ENCODE measurements around the gene IRF7.

GRCh38 chr11:653837-654236 is 38.1 kb upstream of the IRF7 start:
- TF ChIP-seq, protein P1, sequence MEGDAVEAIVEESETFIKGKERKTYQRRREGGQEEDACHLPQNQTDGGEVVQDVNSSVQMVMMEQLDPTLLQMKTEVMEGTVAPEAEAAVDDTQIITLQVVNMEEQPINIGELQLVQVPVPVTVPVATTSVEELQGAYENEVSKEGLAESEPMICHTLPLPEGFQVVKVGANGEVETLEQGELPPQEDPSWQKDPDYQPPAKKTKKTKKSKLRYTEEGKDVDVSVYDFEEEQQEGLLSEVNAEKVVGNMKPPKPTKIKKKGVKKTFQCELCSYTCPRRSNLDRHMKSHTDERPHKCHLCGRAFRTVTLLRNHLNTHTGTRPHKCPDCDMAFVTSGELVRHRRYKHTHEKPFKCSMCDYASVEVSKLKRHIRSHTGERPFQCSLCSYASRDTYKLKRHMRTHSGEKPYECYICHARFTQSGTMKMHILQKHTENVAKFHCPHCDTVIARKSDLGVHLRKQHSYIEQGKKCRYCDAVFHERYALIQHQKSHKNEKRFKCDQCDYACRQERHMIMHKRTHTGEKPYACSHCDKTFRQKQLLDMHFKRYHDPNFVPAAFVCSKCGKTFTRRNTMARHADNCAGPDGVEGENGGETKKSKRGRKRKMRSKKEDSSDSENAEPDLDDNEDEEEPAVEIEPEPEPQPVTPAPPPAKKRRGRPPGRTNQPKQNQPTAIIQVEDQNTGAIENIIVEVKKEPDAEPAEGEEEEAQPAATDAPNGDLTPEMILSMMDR (conservative IDR thresholded peaks at IDR 0.05; ENCODE audit: low read depth, low read length): no peak
- TF ChIP-seq FOS (IDR thresholded peaks at IDR 0.05; ENCODE audit: low read depth, low read length): no peak
- TF ChIP-seq RAD21 (IDR thresholded peaks at IDR 0.05; ENCODE audit: low read length): no peak
- TF ChIP-seq CEBPB (IDR thresholded peaks at IDR 0.05; ENCODE audit: low read depth, low read length): no peak
- TF ChIP-seq SMC3 (IDR thresholded peaks at IDR 0.05; ENCODE audit: low read depth, low read length): no peak
- TF ChIP-seq BHLHE40 (IDR thresholded peaks at IDR 0.05; ENCODE audit: low read depth, low read length): no peak
- no peak for TF ChIP-seq RCOR1 (IDR thresholded peaks at IDR 0.05; ENCODE audit: insufficient replicate concordance, low read length)
- TF ChIP-seq POLR2A (IDR thresholded peaks at IDR 0.05; ENCODE audit: low read depth, low read length): no peak
- TF ChIP-seq MAZ (IDR thresholded peaks at IDR 0.05; ENCODE audit: borderline replicate concordance, low read depth, low read length): no peak
